Neural progenitor cell (in vitro differentiated cells): ENCODE measurements around the gene LCMT2. TPM values are rescaled to one million over a fixed set of nuclear protein-coding genes. Genes with fewer than 3 reads are reported as not detected.

Experiments used
- DNase-seq: peaks from one replicate; pipeline ENCODE4 v3.0.0-alpha.2; 2016; ENCODE audit warnings: low spot score
- H2AFZ ChIP-seq: fragments of 200-600 bp; sonication (generic); replicated peaks from 2 replicates; pipeline ENCODE4 v1.6.1; 2016; ENCODE audit warnings: antibody characterized with exemption
- H3F3A ChIP-seq: fragments of 200-600 bp; sonication (generic); 2 replicates; pipeline ENCODE4 v1.6.1; 2016; ENCODE audit warnings: antibody characterized with exemption, low read depth
- H3K27ac ChIP-seq: fragments of 200-600 bp; sonication (generic); 2 replicates; pipeline ENCODE4 v1.5.1; 2016; ENCODE audit warnings: mild to moderate bottlenecking
- H3K27me3 ChIP-seq: fragments of 200-600 bp; sonication (generic); 2 replicates; pipeline ENCODE4 v1.6.1; 2016; ENCODE audit warnings: mild to moderate bottlenecking, moderate library complexity
- H3K36me3 ChIP-seq: fragments of 200-600 bp; sonication (generic); 2 replicates; pipeline ENCODE4 v1.5.1; 2016
- H3K4me1 ChIP-seq: fragments of 200-600 bp; sonication (generic); 2 replicates; pipeline ENCODE4 v1.6.1; 2016; ENCODE audit warnings: mixed run types
- H3K4me2 ChIP-seq: fragments of 200-600 bp; sonication (generic); 2 replicates; pipeline ENCODE4 v1.6.1; 2016
- H3K4me3 ChIP-seq: fragments of 200-600 bp; sonication (generic); 2 replicates; pipeline ENCODE4 v1.5.1; 2016
- H3K79me2 ChIP-seq: fragments of 200-600 bp; sonication (generic); 2 replicates; pipeline ENCODE4 v1.6.1; 2016; ENCODE audit warnings: low read depth
- H3K9ac ChIP-seq: fragments of 200-600 bp; sonication (generic); 2 replicates; pipeline ENCODE4 v1.6.1; 2016
- H3K9me3 ChIP-seq: fragments of 200-600 bp; sonication (generic); 2 replicates; pipeline ENCODE4 v1.5.1; 2016; ENCODE audit warnings: low read depth
- H4K20me1 ChIP-seq: fragments of 200-600 bp; sonication (generic); 2 replicates; pipeline ENCODE4 v1.6.1; 2016; ENCODE audit warnings: low read depth
- H3K27ac Mint-ChIP-seq: 3 replicates; pipeline ENCODE4 v1.8.0; 2021; ENCODE audit warnings: mixed read lengths
- H3K27me3 Mint-ChIP-seq: 2 replicates; pipeline ENCODE4 v1.8.0; 2022; ENCODE audit warnings: low read depth, mild to moderate bottlenecking, inconsistent platforms, moderate library complexity, mixed read lengths; ENCODE audit not compliant: insufficient read depth
- H3K36me3 Mint-ChIP-seq: 3 replicates; pipeline ENCODE4 v1.8.0; 2021; ENCODE audit warnings: mixed read lengths
- H3K4me1 Mint-ChIP-seq: 3 replicates; pipeline ENCODE4 v1.8.0; 2021; ENCODE audit warnings: mixed read lengths
- H3K4me3 Mint-ChIP-seq: 3 replicates; pipeline ENCODE4 v1.8.0; 2021; ENCODE audit warnings: mild to moderate bottlenecking, moderate library complexity, mixed read lengths
- H3K9me3 Mint-ChIP-seq: 3 replicates; pipeline ENCODE4 v1.8.0; 2020; ENCODE audit warnings: mixed read lengths
- CTCF ChIP-seq: fragments of 200-600 bp; sonication (generic); IDR thresholded peaks from 2 replicates; pipeline ENCODE4 v1.5.1; 2017; ENCODE audit warnings: antibody characterized with exemption, mild to moderate bottlenecking
- EZH2 ChIP-seq: fragments of 200-600 bp; sonication (generic); IDR thresholded peaks from 2 replicates; pipeline ENCODE4 v1.6.1; 2017; ENCODE audit warnings: antibody characterized with exemption, mild to moderate bottlenecking, moderate library complexity
- EZH2phosphoT487 ChIP-seq: fragments of 200-600 bp; sonication (generic); IDR thresholded peaks from 2 replicates; pipeline ENCODE4 v1.6.1; 2017; ENCODE audit warnings: antibody characterized with exemption
- total RNA-seq: library from RNA; depleted of rRNA; stranded (reverse); fragments of >200 nt; gene quantifications from 2 replicates; pipeline ENCODE4 v1.2.3, GENCODE V29; 2015; ENCODE audit warnings: low replicate concordance

The LCMT2 gene
- total RNA-seq, 1 donor from 2014 or later, result 14.2 TPM

GRCh38 chr15:43360821-43361220, 30.4 kb upstream of the LCMT2 start:
- H3K79me2 ChIP-seq, result peaks cover 13% of the 10 kb centered on the region
- peak overlapping the region; percentile 2 for H3K4me3 ChIP-seq
- Mint-ChIP-seq H3K27ac (no peak overlapping the region), H3K9me3 (peaks cover 55% of the 10 kb centered on the region), H3K36me3 (peaks cover 77% of the 10 kb centered on the region), H3K4me1 (no peaks in the 10 kb centered on the region), H3K4me3 (no peak overlapping the region), H3K27me3 (no peaks in the 10 kb centered on the region)
- peaks cover 61% of the 10 kb centered on the region for H3K36me3 ChIP-seq
- H3K4me2 ChIP-seq, result no peak overlapping the region
- H3K27me3 ChIP-seq, result no peaks in the 10 kb centered on the region
- H3K9me3 ChIP-seq, result peaks cover 26% of the 10 kb centered on the region
- no peaks in the 10 kb centered on the region for H3K4me1 ChIP-seq
- no peak for TF ChIP-seq CTCF
- no peak for TF ChIP-seq EZH2phosphoT487
- TF ChIP-seq EZH2, result no peak
- peaks cover 3% of the 10 kb centered on the region for H3F3A ChIP-seq
- DNase-seq, result no peak
- H3K9ac ChIP-seq, result no peak overlapping the region
- H4K20me1 ChIP-seq, result no peaks in the 10 kb centered on the region
- no peak overlapping the region for H3K27ac ChIP-seq
- no peak overlapping the region for H2AFZ ChIP-seq

DNA sequence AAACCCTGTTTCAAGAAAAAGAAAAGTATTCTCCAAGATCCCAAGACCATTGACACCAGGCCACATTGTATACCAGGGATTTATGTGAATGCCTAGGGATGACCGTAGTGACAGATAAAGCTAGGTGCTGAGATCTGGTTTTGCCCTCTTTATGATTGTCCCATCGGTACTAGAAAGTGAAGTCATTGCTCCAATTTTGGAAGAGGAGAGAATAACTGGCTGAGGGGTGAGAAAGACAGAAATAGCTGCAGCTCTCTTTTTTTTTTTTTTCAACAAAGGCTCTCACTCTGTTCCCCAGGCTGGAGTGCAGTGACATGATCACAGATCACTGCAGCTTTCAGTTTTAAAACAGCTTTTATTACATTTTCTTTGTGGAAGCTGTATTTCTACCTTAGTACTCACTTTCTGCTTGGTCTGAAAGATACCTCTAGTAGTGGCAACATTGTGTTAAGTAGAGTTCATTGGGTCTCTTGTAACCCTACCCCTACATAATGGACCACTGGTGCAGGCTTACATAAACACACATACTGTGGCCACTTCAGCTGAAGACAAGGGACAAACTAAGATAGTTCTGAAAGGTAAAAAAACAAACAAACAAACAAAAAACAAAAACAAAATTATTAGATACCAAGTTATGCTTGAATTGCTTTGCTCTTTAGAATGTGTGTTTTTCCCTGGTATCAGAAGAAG, 22.5 kb upstream of the LCMT2 start:
- Mint-ChIP-seq H3K27me3 (peaks cover 2% of the 10 kb centered on the region), H3K4me1 (no peaks in the 10 kb centered on the region), H3K27ac (no peak overlapping the region), H3K4me3 (no peak overlapping the region), H3K9me3 (no peaks in the 10 kb centered on the region), H3K36me3 (peaks cover 22% of the 10 kb centered on the region)
- Histone ChIP-seq H2AFZ (no peak overlapping the region), H3K4me3 (no peak overlapping the region), H3K4me2 (no peak overlapping the region), H3K9me3 (no peaks in the 10 kb centered on the region), H3K36me3 (peaks cover 6% of the 10 kb centered on the region), H3K4me1 (no peaks in the 10 kb centered on the region), H3K27me3 (no peaks in the 10 kb centered on the region), H3K27ac (no peak overlapping the region), H3K9ac (no peak overlapping the region), H3K79me2 (no peaks in the 10 kb centered on the region), H3F3A (peaks cover 3% of the 10 kb centered on the region), H4K20me1 (no peaks in the 10 kb centered on the region)
- no peak for TF ChIP-seq EZH2phosphoT487
- TF ChIP-seq CTCF, result no peak
- no peak for TF ChIP-seq EZH2
- DNase-seq, result no peak

- H3K27ac Mint-ChIP-seq, result no peak overlapping the region
- H3K79me2 ChIP-seq, result no peaks in the 10 kb centered on the region
- H3K27ac ChIP-seq, result no peak overlapping the region
- H3K4me1 ChIP-seq, result no peaks in the 10 kb centered on the region
- DNase-seq, result no peak
- no peaks in the 10 kb centered on the region for H3F3A ChIP-seq
- no peaks in the 10 kb centered on the region for H4K20me1 ChIP-seq
- no peak overlapping the region for H3K4me2 ChIP-seq
- no peaks in the 10 kb centered on the region for H3K9me3 Mint-ChIP-seq
- H3K9ac ChIP-seq, result no peak overlapping the region
- H2AFZ ChIP-seq, result no peak overlapping the region
- peaks cover 9% of the 10 kb centered on the region for H3K36me3 Mint-ChIP-seq
- H3K36me3 ChIP-seq, result peaks cover 10% of the 10 kb centered on the region
- no peak overlapping the region for H3K4me3 ChIP-seq
- no peaks in the 10 kb centered on the region for H3K9me3 ChIP-seq
- no peaks in the 10 kb centered on the region for H3K27me3 ChIP-seq
- H3K4me1 Mint-ChIP-seq, result no peaks in the 10 kb centered on the region
- H3K27me3 Mint-ChIP-seq, result no peaks in the 10 kb centered on the region
- no peak overlapping the region for H3K4me3 Mint-ChIP-seq
- TF ChIP-seq EZH2 (no peak), EZH2phosphoT487 (no peak), CTCF (no peak)
Measured at GRCh38 chr15:43347114-43347513, 16.7 kb upstream of the LCMT2 start.
